Urinary bladder (tissue), 4 donors: ENCODE data around the gene ARHGEF40. TPM values are rescaled to one million over a fixed set of nuclear protein-coding genes. Genes with fewer than 3 reads are reported as not detected.

Source experiments
- DNase-seq: peaks from one replicate; pipeline ENCODE4 v3.0.0-alpha.2; 2015; ENCODE audit errors: extremely low spot score
- H3K27ac ChIP-seq: one replicate; pipeline ENCODE4 v1.5.1; 2013; ENCODE audit warnings: low read depth, mild to moderate bottlenecking, moderate library complexity
- H3K36me3 ChIP-seq: one replicate; pipeline ENCODE4 v1.6.1; 2013; ENCODE audit warnings: mild to moderate bottlenecking, moderate library complexity; ENCODE audit not compliant: insufficient read depth
- H3K4me1 ChIP-seq: one replicate; pipeline ENCODE4 v1.6.1; 2013; ENCODE audit warnings: mild to moderate bottlenecking, moderate library complexity; ENCODE audit not compliant: insufficient read depth
- H3K4me3 ChIP-seq: one replicate; pipeline ENCODE4 v1.5.1; 2013; ENCODE audit warnings: low read depth, low read length
- WGBS: extraction: QIAGEN DNeasy Blood & Tissue Kit; methylation state at CpG from one replicate; pipeline ENCODE4 v1.1.7; 2013; 5-methylcytosine and 5-hydroxymethylcytosine counted together
- polyA plus RNA-seq: library from polyadenylated mRNA; stranded (reverse); fragments of 200-250 nt; gene quantifications from one replicate; pipeline ENCODE4 v1.2.3, GENCODE V29; 2013
- total RNA-seq: library from RNA; depleted of rRNA; stranded (reverse); fragments of >200 nt; gene quantifications from one replicate; pipeline ENCODE4 v1.2.3, GENCODE V29; 2014
- donor health status: healthy with polysubstance abuse.
- donor health status: healthy.

ARHGEF40 gene
- total and polyA plus RNA-seq, 2 donors = 27.9 to 43.9 TPM

DNA sequence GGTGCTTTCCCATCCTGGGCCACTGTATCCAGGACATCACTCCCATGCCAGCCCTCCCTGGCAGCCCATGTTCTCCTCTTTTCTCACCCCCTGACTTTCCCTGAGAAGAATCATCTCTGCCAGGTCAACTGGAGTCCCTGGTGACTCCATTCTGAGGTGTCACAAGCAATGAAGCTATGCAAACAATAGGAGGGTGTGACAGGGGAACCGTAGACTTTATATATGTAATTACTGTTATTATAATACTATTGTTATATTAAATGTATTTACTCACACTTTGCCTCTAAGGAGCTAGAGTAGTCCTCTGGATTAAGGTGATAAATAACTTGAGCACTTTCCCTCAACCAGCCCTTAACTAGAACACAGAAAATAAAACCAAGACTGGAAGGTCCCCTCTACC lies 19.2 kb downstream of the ARHGEF40 start:
- no peak overlapping the region for H3K27ac ChIP-seq
- DNase-seq = no peak

DNA sequence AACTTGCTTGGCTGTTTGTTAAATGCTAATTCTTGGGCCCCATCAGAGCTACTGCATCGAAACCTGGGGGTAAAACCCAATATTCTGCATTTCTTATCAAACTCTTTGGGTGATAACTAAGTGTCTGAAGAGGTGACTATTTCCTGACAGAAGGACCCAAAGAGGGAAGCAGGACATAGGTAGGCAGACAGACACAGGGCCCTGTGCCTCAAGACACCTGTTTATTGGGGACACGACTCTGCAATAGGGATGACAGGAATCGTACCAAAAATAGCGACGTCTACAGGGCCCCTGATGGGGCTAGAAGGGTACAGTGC lies 19.7 kb downstream of the ARHGEF40 start:
- DNase-seq = no peak
- 72% methylated on average over 5 of the region's 5 CpGs for WGBS
- no peaks in the 10 kb centered on the region for H3K36me3 ChIP-seq
- H3K4me1 ChIP-seq = no peaks in the 10 kb centered on the region
- H3K27ac ChIP-seq = no peak overlapping the region
- H3K4me3 ChIP-seq = no peak overlapping the region

More for the DNA sequence above, 19.2 kb downstream of the ARHGEF40 start:
- H3K4me1 ChIP-seq = no peaks in the 10 kb centered on the region
- WGBS = 51% methylated on average over 1 of the region's 1 CpG
- H3K4me3 ChIP-seq = no peak overlapping the region
- no peaks in the 10 kb centered on the region for H3K36me3 ChIP-seq

DNA sequence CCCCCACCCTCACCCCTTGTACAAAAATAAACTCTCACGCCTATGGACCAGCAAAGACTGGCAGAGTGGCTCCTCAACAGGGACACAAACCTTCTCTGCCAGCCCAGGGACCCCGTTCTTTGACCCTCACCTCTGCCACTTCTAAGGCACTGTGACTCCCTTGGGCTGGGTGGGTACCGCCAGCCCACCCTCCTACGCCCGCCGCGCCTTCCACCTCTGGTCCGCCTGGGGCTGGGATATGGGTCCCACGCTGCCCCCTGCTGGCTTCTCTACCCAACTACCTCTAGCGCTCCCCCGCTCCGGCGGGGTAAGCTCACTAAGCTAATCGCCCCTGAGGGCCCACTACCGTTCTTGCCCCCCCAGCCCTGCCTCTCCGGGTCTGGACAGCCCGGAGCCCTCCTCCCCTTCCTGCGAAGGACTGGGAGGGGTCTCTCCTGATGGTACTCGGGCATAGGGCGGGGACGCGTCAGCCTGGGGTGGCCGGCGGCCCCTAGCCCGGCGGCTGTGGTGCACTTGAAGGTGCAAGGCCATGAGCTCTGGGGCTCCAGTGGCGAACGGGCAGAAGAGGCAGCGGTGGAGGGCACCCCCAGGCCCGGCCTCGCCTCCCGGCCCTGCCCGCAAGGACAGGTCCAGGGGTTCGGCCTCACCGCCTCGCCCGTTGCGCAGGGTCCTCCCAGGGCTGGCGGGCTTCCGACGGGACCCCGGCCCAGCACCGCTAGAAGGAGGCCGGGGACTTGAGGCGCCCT lies 20.3 kb downstream of the ARHGEF40 start:
- no peak for DNase-seq
- WGBS = 86% methylated on average over 45 of the region's 45 CpGs
- Histone ChIP-seq H3K4me1 (no peaks in the 10 kb centered on the region), H3K4me3 (no peak overlapping the region), H3K27ac (no peak overlapping the region), H3K36me3 (no peaks in the 10 kb centered on the region)

DNA sequence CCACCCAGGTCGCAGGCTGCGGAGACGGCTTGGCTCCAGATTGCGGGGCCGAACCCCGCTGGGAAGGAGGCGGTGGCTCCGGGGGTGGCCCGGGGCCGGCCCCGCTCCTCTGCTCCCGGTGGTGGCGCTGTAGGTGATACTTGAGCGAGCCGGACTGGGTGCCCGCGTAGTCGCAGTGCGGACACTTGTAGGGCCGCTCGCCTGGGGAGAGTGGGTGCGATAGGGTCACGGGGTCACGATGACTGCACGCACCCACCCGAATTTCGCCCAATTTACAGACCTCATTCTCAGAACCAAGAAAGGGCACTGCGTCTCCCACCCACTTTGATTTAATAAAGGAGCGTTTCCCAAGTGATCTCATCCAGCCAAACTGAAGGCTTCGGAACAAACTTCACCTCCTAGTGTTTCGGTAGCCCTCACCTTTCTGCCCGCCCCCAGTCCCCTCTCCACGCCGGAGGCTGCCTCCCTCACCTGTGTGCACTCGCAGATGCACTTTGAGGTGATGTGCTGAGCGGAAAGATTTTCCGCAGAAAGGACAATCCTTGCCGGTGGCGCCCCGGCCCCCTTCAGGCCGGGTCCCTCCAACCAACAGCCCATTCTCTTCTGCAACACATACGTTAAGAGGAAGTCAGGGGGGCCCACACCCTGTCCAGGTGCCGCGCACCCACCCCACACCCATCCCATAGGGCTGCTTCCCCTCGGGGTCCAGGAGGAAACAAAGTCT lies 21.0 kb downstream of the ARHGEF40 start:
- DNase-seq = no peak
- Histone ChIP-seq H3K36me3 (no peaks in the 10 kb centered on the region), H3K4me3 (no peak overlapping the region), H3K27ac (no peak overlapping the region), H3K4me1 (no peaks in the 10 kb centered on the region)
- WGBS = 86% methylated on average over 45 of the region's 45 CpGs

DNA sequence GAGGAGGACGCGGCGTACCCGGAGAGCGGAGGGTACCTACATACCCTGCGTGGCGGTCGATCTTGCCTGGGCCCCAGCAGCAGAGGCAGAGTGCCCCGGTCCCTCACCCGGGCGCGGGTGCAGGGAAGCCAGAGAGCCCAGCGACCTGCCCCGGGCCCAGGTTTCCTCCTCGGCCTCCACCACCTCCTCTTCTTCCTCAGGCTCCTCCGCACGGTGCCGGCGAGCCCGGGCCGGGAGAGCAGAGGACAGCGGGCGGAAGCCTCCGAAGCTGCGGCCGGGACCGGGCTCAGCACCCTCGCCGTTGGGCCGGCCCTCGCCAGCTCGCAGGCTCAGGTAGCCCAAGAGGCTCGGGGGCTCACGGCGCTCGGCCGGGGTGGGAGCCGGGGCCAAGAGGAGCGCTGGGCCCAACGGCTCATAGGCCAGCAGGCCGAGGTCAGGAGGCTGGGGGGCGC lies 21.7 kb downstream of the ARHGEF40 start:
- no peaks in the 10 kb centered on the region for H3K4me1 ChIP-seq
- H3K27ac ChIP-seq = no peak overlapping the region
- no peak for DNase-seq
- no peak overlapping the region for H3K4me3 ChIP-seq
- WGBS = 92% methylated on average over 42 of the region's 42 CpGs
- H3K36me3 ChIP-seq = no peaks in the 10 kb centered on the region

DNA sequence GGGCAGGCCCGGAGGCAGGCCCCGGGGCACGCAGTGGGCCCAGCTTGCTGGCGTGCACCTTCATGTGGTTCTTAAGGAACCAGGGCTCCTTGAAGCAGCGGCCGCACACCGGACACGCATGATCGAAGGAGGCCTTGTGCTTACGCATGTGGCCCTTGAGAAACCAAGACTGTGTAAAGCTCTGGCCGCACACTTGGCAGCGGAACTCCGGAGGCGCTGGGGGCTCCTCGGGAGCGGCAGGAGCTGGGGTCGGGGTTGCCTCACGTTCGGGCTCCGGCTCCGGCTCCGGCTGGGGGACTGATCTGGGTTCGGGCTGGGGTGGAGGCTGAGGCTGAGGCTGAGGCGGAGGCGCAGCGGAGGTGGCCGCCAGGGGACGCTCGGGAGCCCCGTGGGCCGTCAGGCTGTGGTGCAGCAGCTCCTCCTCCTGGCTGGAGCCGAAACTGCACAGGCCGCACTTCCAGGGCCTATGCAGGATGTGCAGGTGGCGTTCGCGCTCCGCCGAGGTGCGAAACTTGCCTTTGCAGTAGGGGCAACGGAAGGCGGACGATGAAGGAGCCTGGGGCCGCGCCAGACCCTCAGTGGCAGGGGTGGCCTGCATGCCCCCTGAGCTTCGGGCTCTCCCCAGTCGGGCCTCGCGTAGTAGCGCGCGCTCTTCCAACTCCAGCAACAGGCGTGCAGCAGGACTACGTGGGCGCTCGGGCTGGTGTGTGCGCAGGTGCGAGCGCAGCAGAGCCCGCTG lies 22.3 kb downstream of the ARHGEF40 start:
- Histone ChIP-seq H3K36me3 (no peaks in the 10 kb centered on the region), H3K4me1 (peaks cover 3% of the 10 kb centered on the region), H3K27ac (no peak overlapping the region), H3K4me3 (no peak overlapping the region)
- WGBS = 46% methylated on average over 59 of the region's 59 CpGs
- DNase-seq = no peak

DNA sequence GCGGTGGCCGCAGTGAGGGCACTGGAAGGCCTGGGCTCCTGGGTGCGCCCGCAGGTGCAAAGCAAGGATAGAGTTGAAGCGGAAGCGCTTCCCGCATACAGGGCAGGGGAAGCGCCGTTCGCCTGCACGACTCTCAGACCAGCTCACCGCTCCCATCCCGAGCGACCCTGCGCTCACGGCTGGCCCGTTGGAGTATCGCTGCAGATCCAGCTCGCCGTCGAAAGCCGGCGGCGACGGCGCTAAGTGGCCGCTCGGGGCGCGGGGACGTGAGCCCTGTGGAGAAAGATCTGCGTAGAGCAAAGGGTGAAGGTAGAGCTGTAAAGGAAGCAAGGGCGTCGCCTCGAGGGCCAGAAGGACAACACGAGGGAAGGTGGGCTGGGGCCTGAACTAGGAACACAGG lies 22.9 kb downstream of the ARHGEF40 start:
- no peak for DNase-seq
- Histone ChIP-seq H3K36me3 (no peaks in the 10 kb centered on the region), H3K27ac (no peak overlapping the region), H3K4me1 (peaks cover 3% of the 10 kb centered on the region), H3K4me3 (no peak overlapping the region)
- 74% methylated on average over 36 of the region's 36 CpGs for WGBS

DNA sequence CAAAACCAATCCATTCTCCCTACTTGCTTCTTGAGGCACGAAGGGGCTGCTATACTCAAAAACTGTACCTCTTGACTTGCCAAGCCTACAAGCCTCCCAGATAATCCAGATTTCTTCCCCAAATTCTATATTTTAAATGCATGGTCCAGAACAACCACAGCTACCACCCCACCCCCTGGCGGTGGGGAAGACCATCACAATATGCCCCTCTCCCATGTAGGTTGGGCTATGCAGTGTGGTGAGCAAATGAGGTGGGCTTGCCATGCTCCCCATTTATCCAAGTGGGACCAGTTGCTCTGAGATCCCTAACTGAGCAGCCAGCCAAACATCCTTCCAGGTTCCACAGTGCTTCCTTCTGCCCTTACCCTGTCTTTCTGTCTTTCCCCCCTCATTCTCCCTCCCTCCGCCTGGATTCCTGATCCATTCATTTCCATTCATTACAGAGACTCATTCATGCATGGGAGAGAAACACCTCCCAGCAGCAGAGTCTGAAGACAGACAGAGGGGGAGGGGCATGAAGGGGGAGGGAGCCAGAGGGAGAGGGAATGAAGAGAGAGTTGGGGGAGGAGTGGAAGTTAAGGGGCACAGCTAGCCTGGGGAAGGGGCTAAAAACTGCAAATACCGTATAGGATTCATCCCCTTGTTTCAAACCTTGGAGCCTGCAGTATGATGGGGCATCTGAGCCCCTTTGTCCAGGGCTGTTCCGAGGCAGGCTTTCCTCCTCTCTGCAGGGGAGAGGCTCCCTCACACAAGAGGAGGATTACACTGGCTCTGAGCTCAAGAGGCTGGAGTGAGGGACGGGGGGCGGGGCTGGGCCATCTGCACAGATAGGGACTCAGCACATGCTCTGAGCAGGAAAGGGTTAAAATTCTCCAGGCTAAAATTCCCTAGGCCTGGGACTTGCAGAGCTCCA lies 23.9 kb downstream of the ARHGEF40 start:
- WGBS = 31% methylated on average over 7 of the region's 7 CpGs
- peaks cover 3% of the 10 kb centered on the region for H3K4me1 ChIP-seq

DNA sequence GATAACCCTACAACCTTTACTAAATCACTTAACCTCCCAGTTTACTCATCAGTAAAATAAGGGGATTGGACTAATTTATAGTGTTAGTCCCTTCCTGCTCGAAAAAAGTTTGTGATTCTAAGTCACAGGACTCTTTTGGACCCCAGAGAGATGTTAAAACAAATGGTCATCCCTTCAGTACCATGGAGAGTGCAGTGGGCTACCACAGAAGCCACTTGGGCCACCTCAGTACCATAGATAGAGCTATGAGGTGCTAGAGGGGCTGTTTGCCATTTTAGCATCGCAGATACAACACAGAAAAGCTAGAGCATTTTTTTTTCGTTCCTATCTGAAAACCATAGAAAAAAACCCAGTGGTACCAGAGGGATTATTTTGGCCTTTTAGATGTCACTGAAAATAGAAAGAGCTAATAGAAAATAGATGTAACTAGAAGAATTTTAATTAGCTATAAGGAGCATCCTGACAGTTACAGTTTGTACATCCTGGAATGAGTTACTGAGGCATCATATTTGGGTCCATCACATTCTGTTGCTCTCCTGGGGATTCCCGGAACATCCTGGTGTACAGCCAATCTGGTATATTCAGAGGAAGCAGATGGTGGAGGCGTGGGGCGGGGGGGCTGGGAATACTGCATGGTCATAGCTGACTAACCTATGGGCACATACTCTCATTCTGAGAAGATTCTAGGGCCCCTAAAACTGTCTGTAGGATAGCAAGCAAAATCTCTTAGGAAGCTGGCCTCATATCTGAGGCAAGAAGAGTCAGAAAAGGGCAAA lies 25.5 kb downstream of the ARHGEF40 start:
- H3K27ac ChIP-seq = no peak overlapping the region

More for the DNA sequence above, 23.9 kb downstream of the ARHGEF40 start:
- DNase-seq = no peak
- no peak overlapping the region for H3K27ac ChIP-seq
- H3K4me3 ChIP-seq = no peak overlapping the region
- H3K36me3 ChIP-seq = no peaks in the 10 kb centered on the region

DNA sequence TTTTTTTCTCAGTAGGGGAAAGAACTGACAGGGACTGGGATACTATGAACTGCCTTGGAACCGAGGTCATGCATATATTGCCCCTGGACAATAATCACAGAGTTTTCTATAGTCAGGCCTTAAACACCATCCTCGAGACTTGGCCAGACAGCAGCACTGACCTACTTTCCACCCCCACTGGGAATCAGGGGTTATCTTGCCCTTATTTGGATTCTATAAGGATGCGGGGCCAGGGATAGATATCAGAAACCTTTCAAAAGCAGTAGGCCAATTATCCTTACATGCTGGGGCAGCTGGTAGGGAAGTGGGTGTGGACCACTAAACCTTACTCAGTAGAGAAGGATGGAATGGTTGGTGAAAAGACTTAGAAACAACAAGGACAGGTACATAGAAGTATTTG lies 26.3 kb downstream of the ARHGEF40 start:
- Histone ChIP-seq H3K4me1 (peaks cover 3% of the 10 kb centered on the region), H3K36me3 (no peaks in the 10 kb centered on the region), H3K4me3 (no peak overlapping the region), H3K27ac (no peak overlapping the region)
- no peak for DNase-seq
- WGBS = 44% methylated on average over 3 of the region's 3 CpGs

More for the DNA sequence above, 25.5 kb downstream of the ARHGEF40 start:
- no peak for DNase-seq
- Histone ChIP-seq H3K36me3 (no peaks in the 10 kb centered on the region), H3K4me1 (peaks cover 3% of the 10 kb centered on the region), H3K4me3 (no peak overlapping the region)
- WGBS = 48% methylated on average over 6 of the region's 6 CpGs

DNA sequence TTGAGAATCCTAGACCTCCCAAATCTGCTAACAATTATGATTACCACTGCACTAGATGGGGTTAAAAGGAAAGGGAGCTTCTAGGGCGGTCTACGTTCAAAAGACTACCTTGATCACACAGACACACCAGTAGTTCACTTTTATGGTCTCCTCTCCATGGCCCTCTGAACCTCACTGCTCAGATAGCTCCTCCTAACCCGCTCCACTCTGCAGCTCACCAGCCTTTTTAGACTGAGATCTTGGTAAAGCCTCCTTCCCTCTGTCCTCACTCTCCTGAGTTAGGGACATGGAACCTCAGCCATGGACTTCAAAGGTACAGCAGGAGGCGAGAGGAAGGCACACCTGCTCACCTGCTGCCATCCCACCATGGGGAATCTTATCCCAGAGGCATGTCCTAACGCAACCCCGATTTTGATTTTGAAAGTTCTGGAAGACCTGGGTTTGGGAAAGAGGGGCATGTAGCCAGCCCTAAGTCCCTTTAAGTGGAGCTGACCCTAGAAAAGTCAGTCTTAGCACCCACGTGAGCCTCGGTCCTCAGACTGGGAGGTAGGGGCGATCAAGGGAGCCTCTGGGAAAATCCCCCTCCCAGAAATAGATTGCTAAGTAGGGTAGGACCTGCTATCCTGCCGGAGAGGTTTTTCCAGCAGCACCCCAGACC lies 27.0 kb downstream of the ARHGEF40 start:
- no peaks in the 10 kb centered on the region for H3K36me3 ChIP-seq
- peak overlapping the region; percentile 81 for H3K4me3 ChIP-seq
- 42% methylated on average over 10 of the region's 10 CpGs for WGBS
- DNase-seq = no peak
- peak overlapping the region; percentile 78 for H3K27ac ChIP-seq
- H3K4me1 ChIP-seq = peaks cover 3% of the 10 kb centered on the region

DNA sequence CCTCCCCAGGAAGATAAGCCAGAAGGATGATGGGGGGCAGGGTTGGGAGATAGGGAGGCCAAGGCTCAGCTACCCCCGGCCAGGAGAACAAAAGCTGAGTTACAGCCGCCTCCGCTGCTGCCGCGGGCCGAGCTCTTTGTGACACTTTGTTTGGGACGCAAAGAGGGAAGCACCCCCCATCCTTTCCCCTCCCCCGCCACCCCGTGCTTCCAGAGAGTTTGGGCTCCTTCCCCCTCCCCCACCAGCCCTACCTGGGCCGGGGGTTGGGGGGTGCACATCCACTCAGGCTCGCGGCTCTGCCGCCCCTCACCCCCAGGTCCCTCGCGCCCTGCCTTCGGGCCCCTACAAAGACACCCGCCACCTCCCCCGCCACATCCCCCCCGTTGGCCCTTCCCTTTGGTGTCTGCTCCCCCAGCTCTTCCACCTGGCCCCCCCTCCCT lies 27.6 kb downstream of the ARHGEF40 start:
- peak overlapping the region; percentile 81 for H3K4me3 ChIP-seq
- DNase-seq = no peak
- 4% methylated on average over 19 of the region's 19 CpGs for WGBS
- no peaks in the 10 kb centered on the region for H3K36me3 ChIP-seq
- peak overlapping the region; percentile 78 for H3K27ac ChIP-seq
- H3K4me1 ChIP-seq = peaks cover 3% of the 10 kb centered on the region
